H1 (cell line): ENCODE measurements around the gene PCDHA11. TPM values are rescaled to one million over a fixed set of nuclear protein-coding genes. Genes with fewer than 3 reads are reported as not detected.
"Not testable (repeated sequence)": the region's sequence is repeated elsewhere in the genome, so short reads cannot be mapped to it uniquely, and the experiment has no call there.

Experiments
- CTCF ChIA-PET: fragments of 300-600 bp; sonication (Branson Sonifier 250); formaldehyde crosslinking; loops from one replicate; lab custom pipeline; 2021; ENCODE audit not compliant: partially characterized antibody; lab: Charles Lee
- POLR2A ChIA-PET: fragments of 300-600 bp; sonication (Branson Sonifier 250); formaldehyde crosslinking; loops from one replicate; lab custom pipeline; 2021; ENCODE audit warnings: inconsistent platforms; ENCODE audit not compliant: partially characterized antibody; lab: Charles Lee
- DNase-seq, 2 experiments: peaks; one replicate each; pipeline versions ENCODE4 v3.0.0 to v3.0.0-alpha.2; 2010 to 2022; ENCODE audit warnings: low spot score in 2 of 2, low read depth in 1 of 2, mixed read lengths in 1 of 2
- FAIRE-seq: peaks from 2 replicates; lab custom pipeline; 2011; peaks lifted over from hg19 to GRCh38; lab: Jason Lieb, UNC
- H2AFZ ChIP-seq: 2 replicates; pipeline ENCODE4 v1.8.1; 2012; ENCODE audit warnings: low read length, inconsistent platforms
- H2AK5ac ChIP-seq: 2 replicates; pipeline ENCODE4 v1.6.1; 2013; ENCODE audit warnings: low read depth, low read length
- H2BK120ac ChIP-seq: replicated peaks from 2 replicates; pipeline ENCODE3; 2013; ENCODE audit warnings: low read depth, low read length, inconsistent platforms
- H2BK12ac ChIP-seq: 2 replicates; pipeline ENCODE4 v1.6.1; 2013; ENCODE audit warnings: low read depth, low read length
- H2BK15ac ChIP-seq: 2 replicates; pipeline ENCODE4 v1.6.1; 2013; ENCODE audit warnings: low read length
- H2BK20ac ChIP-seq: 2 replicates; pipeline ENCODE4 v1.6.1; 2013; ENCODE audit warnings: low read length
- H2BK5ac ChIP-seq: 2 replicates; pipeline ENCODE4 v1.6.1; 2013; ENCODE audit warnings: low read depth, low read length
- H3K14ac ChIP-seq: 2 replicates; pipeline ENCODE4 v1.6.1; 2013; ENCODE audit warnings: inconsistent platforms; ENCODE audit not compliant: insufficient read length
- H3K18ac ChIP-seq: 2 replicates; pipeline ENCODE4 v1.6.1; 2013; ENCODE audit warnings: low read length; ENCODE audit errors: extremely low read depth
- H3K23ac ChIP-seq: 2 replicates; pipeline ENCODE4 v1.6.1; 2013; ENCODE audit warnings: inconsistent platforms; ENCODE audit not compliant: insufficient read length
- H3K23me2 ChIP-seq: 2 replicates; pipeline ENCODE4 v1.6.1; 2013; ENCODE audit warnings: low read depth, low read length
- H3K27ac ChIP-seq: 2 replicates; pipeline ENCODE4 v1.6.1; 2011; ENCODE audit warnings: low read depth, low read length, inconsistent platforms
- H3K27me3 ChIP-seq, 4 experiments: replicated peaks in 1 of 4; 1 replicate in 1 of 4; 2 replicates in 3 of 4; pipeline versions ENCODE4 v1.6.1 to v1.8.1; 2011 to 2013; ENCODE audit warnings: low read length in 3 of 4, mild to moderate bottlenecking in 3 of 4, inconsistent platforms in 2 of 4, mixed read lengths in 2 of 4, moderate library complexity in 1 of 4; ENCODE audit not compliant: control insufficient read depth in 3 of 4, insufficient read depth in 3 of 4; ENCODE audit errors: extremely low read depth in 1 of 4
- H3K36me3 ChIP-seq, 4 experiments: 2 replicates each; pipeline versions ENCODE4 v1.6.1 to v1.8.1; 2011 to 2013; ENCODE audit warnings: mild to moderate bottlenecking in 4 of 4, low read length in 3 of 4, moderate library complexity in 2 of 4, control low read depth in 1 of 4, inconsistent platforms in 1 of 4; ENCODE audit not compliant: insufficient read depth in 4 of 4, control insufficient read depth in 2 of 4
- H3K4ac ChIP-seq: replicated peaks from 2 replicates; pipeline ENCODE3; 2013; ENCODE audit warnings: low read length, low read depth, mixed read lengths, inconsistent platforms; ENCODE audit not compliant: insufficient read length
- H3K4me1 ChIP-seq, 4 experiments: replicated peaks in 1 of 4; 1 replicate in 1 of 4; 2 replicates in 3 of 4; pipeline versions ENCODE4 v1.6.1 to v1.8.1; 2011 to 2013; ENCODE audit warnings: low read length in 3 of 4, inconsistent platforms in 2 of 4, mixed read lengths in 1 of 4; ENCODE audit not compliant: insufficient read depth in 4 of 4, control insufficient read depth in 3 of 4
- H3K4me2 ChIP-seq, 2 experiments: 2 replicates each; pipeline versions ENCODE4 v1.6.1 to v1.8.1; 2011 to 2013; ENCODE audit warnings: low read depth in 2 of 2, low read length in 2 of 2, control low read depth in 1 of 2, inconsistent platforms in 1 of 2, mild to moderate bottlenecking in 1 of 2; ENCODE audit not compliant: insufficient read depth in 1 of 2
- H3K4me3 ChIP-seq, 4 experiments: fragments of 200-600, 300-600 bp in 1 of 4; sonication (generic), shearing (Covaris generic), sonication (Bioruptor Twin) in 1 of 4; 2 replicates each; pipeline versions ENCODE4 v1.5.1 to v1.8.1; 2011 to 2016; ENCODE audit warnings: low read length in 4 of 4, low read depth in 3 of 4, control low read depth in 2 of 4, inconsistent platforms in 2 of 4, mild to moderate bottlenecking in 2 of 4, mixed read lengths in 1 of 4, moderate library complexity in 1 of 4; ENCODE audit not compliant: insufficient read depth in 2 of 4; ENCODE audit errors: extremely low read depth in 1 of 4
- H3K56ac ChIP-seq: replicated peaks from 2 replicates; pipeline ENCODE3; 2013; ENCODE audit warnings: low read depth, mild to moderate bottlenecking, mixed read lengths, low read length, inconsistent platforms; ENCODE audit not compliant: insufficient read length
- H3K79me1 ChIP-seq: 2 replicates; pipeline ENCODE4 v1.6.1; 2013; ENCODE audit warnings: low read depth, low read length, control low read depth
- H3K79me2 ChIP-seq, 2 experiments: 2 replicates each; pipeline versions ENCODE4 v1.6.1 to v1.8.1; 2012 to 2013; ENCODE audit warnings: low read length in 2 of 2, mild to moderate bottlenecking in 2 of 2, inconsistent platforms in 1 of 2; ENCODE audit not compliant: insufficient read depth in 2 of 2, control insufficient read depth in 1 of 2
- H3K9ac ChIP-seq, 4 experiments: replicated peaks in 1 of 4; 1 replicate in 1 of 4; 2 replicates in 3 of 4; pipeline versions ENCODE4 v1.6.1 to v1.8.1; 2011 to 2013; ENCODE audit warnings: low read depth in 3 of 4, low read length in 3 of 4, control low read depth in 2 of 4, mild to moderate bottlenecking in 2 of 4, moderate library complexity in 2 of 4, inconsistent platforms in 1 of 4; ENCODE audit errors: extremely low read depth in 1 of 4
- H3K9me3 ChIP-seq, 2 experiments: 2 replicates each; pipeline versions ENCODE4 v1.6.1 to v1.8.1; 2012 to 2013; ENCODE audit warnings: mild to moderate bottlenecking in 2 of 2, moderate library complexity in 2 of 2, control low read depth in 1 of 2, inconsistent platforms in 1 of 2, low read depth in 1 of 2, low read length in 1 of 2, mixed read lengths in 1 of 2; ENCODE audit not compliant: insufficient read depth in 2 of 2
- H4K20me1 ChIP-seq, 2 experiments: replicated peaks in 1 of 2; 2 replicates each; pipeline versions ENCODE3 to v1.8.1; 2011 to 2013; ENCODE audit warnings: inconsistent platforms in 2 of 2, low read length in 2 of 2, mild to moderate bottlenecking in 1 of 2; ENCODE audit not compliant: insufficient read depth in 2 of 2, control insufficient read depth in 1 of 2
- H4K5ac ChIP-seq: 2 replicates; pipeline ENCODE4 v1.6.1; 2013; ENCODE audit warnings: low read length, low read depth, mixed read lengths, inconsistent platforms; ENCODE audit not compliant: insufficient read length
- H4K8ac ChIP-seq: 2 replicates; pipeline ENCODE4 v1.8.0; 2013; ENCODE audit warnings: mild to moderate bottlenecking, moderate library complexity, low read length, inconsistent platforms; ENCODE audit not compliant: insufficient read depth; ENCODE audit errors: extremely low read depth
- H4K91ac ChIP-seq: replicated peaks from 2 replicates; pipeline ENCODE3; 2013; ENCODE audit warnings: low read length, mixed read lengths, inconsistent platforms; ENCODE audit not compliant: insufficient read length
- WGBS, 2 experiments: shearing (Covaris generic) in 1 of 2; methylation state at CpG; one replicate each; pipeline versions ENCODE4 v1.1.6 to v1.1.7; 2013 to 2015; ENCODE audit warnings: low lambda C conversion rate in 2 of 2, mixed read lengths in 2 of 2, inconsistent platforms in 1 of 2, low coverage in 1 of 2, missing lambda C conversion rate in 1 of 2; ENCODE audit not compliant: insufficient replicate concordance in 2 of 2, insufficient coverage in 1 of 2, insufficient read length in 1 of 2; ENCODE audit errors: extremely low coverage in 1 of 2, missing lambda C conversion rate in 1 of 2; 5-methylcytosine and 5-hydroxymethylcytosine counted together
- polyA plus RNA-seq, 7 experiments: library from polyadenylated mRNA; depleted of rRNA in 3 of 7; stranded (reverse) in 5 of 7; unstranded in 2 of 7; fragments of >200 nt in 5 of 7; fragments of 200-250 nt in 2 of 7; gene quantifications; 1 replicate in 5 of 7; 2 replicates in 1 of 7; 4 replicates in 1 of 7; pipeline versions ENCODE4 v1.2.1 to v1.2.3, GENCODE V29; 2011 to 2013; ENCODE audit warnings: missing spikeins in 2 of 7, mixed read lengths in 2 of 7
- total RNA-seq: library from RNA; stranded (reverse); fragmentation: NEBNext Ultra II Directional; extraction: Animal tissue kit (Norgen Biotek cat#: 25700); gene quantifications from 2 replicates; pipeline ENCODE4 v1.2.1, GENCODE V29; 2021

Gene PCDHA11
- total and polyA plus RNA-seq, 2 of the 8 experiments (the other 6 are each of a cell fraction or from before 2014, with no cell fraction given): 4.7 to 6.6 TPM

- not testable (repeated sequence) for H3K14ac ChIP-seq, H3K27ac ChIP-seq, H3K18ac ChIP-seq, H3K56ac ChIP-seq, H2BK5ac ChIP-seq, H3K4me1 ChIP-seq, H4K5ac ChIP-seq, H3K9ac ChIP-seq, H3K79me1 ChIP-seq, H3K9me3 ChIP-seq, H3K23me2 ChIP-seq, H3K23ac ChIP-seq, H3K27me3 ChIP-seq, H2AK5ac ChIP-seq, H2BK120ac ChIP-seq, DNase-seq, H2AFZ ChIP-seq, H3K4me3 ChIP-seq, H4K20me1 ChIP-seq, FAIRE-seq, H2BK12ac ChIP-seq, H4K8ac ChIP-seq, H4K91ac ChIP-seq, H3K4ac ChIP-seq, H2BK20ac ChIP-seq
- Histone ChIP-seq H3K4me2 (peak overlapping the region in 1 of 2 experiments; percentile 26; a peak in 1 of 4 replicates), H3K36me3 (peaks cover 0 to 11% (median 0%) of the 10 kb centered on the region in 4 experiments; a peak in 2 of 8 replicates), H2BK15ac (peak overlapping the region; percentile 13; the same call in 1 of the 2 replicates), H3K79me2 (peaks cover 0 to 14% of the 10 kb centered on the region in 2 experiments; a peak in 2 of 4 replicates)
- POLR2A ChIA-PET: interaction anchor here (0.8 to 3.6 kb wide), 4 partner anchors 50 to 164 kb away, joined by 3 to 32 read pairs (median 7); partner anchors contain the start of genes PCDHAC1 and PCDHAC2
- CTCF ChIA-PET: interaction anchor here (0.9 to 9.3 kb wide), 23 partner anchors 10 to 222 kb away, joined by 3 to 141 read pairs (median 6); partner anchors contain the start of genes PCDHA10, PCDHA4, PCDHA8 and PCDHAC1
- 98% methylated on average over 72 of the region's 80 CpGs; no CpG with 5 or more reads in 1 of the 2 experiments for WGBS, 2 experiments
Observed at GRCh38 chr5:140876541-140877261, 7.9 kb downstream of the PCDHA11 start.
